ENCODE data around the gene PHB1.
"Not testable (repeated sequence)": the region's sequence is repeated elsewhere in the genome, so short reads cannot be mapped to it uniquely, and the experiment has no call there.

The PHB1 gene

DNA sequence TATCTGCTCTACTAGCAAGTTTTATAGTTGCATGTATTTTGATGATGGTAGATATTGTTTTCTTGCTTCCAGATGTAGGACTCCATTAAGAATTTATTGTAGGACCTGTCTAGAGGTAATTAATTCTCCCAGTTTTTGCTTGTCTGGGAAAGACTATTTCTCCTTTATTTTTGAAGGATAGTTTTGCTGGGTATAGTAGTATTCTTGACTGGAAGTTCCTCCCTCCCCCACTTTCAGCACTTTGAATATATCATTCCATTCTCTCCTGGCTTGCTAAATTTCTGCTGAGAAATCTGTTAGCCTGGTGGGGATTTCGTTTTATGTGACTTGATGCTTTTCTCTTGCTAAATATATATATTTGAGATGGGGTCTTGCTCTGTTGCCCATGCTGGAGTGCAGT is 8.0 kb upstream of the PHB1 start:
- Histone ChIP-seq H3K27me3 (ENCODE audit: low read depth, low read length) (no peaks in the 10 kb centered on the region), H3K4me1 (ENCODE audit: control insufficient read depth in 1 of 2, insufficient read depth in 2 of 2, low read length in 2 of 2) (no peaks in the 10 kb centered on the region), H3K9me3 (ENCODE audit: control insufficient read depth in 1 of 2, low read length in 2 of 2) (peaks cover 4 to 5% of the 10 kb centered on the region in 2 donors), H3K27ac (ENCODE audit: low read length) (no peak overlapping the region), H3K4me3 (ENCODE audit: low read depth in 1 of 2, low read length in 2 of 2) (no peak overlapping the region), H3K36me3 (ENCODE audit: control insufficient read depth in 1 of 2, insufficient read depth in 2 of 2, low read length in 2 of 2) (no peaks in the 10 kb centered on the region)

DNA sequence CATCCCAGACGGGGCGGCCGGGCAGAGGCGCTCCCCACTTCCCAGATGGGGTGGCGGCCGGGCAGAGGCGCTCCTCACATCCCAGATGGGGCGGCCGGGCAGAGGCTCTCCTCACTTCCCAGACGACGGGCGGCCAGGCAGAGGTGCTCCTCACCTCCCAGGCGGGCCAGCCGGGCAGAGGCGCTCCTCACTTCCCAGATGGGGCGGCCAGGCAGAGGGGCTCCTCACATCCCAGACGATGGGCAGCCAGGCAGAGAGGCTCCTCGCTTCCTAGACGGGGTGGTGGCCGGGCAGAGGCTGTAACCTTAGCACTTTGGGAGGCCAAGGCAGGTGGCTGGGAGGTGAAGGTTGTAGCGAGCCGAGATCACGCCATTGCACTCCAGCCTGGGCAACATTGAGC is 5.1 kb upstream of the PHB1 start:
- not testable (repeated sequence) for H3K4me3 ChIP-seq (ENCODE audit: low read depth in 1 of 2, low read length in 2 of 2); H3K36me3 ChIP-seq (ENCODE audit: control insufficient read depth in 1 of 2, insufficient read depth in 2 of 2, low read length in 2 of 2); H3K27me3 ChIP-seq (ENCODE audit: low read depth, low read length); H3K9me3 ChIP-seq (ENCODE audit: control insufficient read depth in 1 of 2, low read length in 2 of 2); H3K4me1 ChIP-seq (ENCODE audit: control insufficient read depth in 1 of 2, insufficient read depth in 2 of 2, low read length in 2 of 2); H3K27ac ChIP-seq (ENCODE audit: low read length)

DNA sequence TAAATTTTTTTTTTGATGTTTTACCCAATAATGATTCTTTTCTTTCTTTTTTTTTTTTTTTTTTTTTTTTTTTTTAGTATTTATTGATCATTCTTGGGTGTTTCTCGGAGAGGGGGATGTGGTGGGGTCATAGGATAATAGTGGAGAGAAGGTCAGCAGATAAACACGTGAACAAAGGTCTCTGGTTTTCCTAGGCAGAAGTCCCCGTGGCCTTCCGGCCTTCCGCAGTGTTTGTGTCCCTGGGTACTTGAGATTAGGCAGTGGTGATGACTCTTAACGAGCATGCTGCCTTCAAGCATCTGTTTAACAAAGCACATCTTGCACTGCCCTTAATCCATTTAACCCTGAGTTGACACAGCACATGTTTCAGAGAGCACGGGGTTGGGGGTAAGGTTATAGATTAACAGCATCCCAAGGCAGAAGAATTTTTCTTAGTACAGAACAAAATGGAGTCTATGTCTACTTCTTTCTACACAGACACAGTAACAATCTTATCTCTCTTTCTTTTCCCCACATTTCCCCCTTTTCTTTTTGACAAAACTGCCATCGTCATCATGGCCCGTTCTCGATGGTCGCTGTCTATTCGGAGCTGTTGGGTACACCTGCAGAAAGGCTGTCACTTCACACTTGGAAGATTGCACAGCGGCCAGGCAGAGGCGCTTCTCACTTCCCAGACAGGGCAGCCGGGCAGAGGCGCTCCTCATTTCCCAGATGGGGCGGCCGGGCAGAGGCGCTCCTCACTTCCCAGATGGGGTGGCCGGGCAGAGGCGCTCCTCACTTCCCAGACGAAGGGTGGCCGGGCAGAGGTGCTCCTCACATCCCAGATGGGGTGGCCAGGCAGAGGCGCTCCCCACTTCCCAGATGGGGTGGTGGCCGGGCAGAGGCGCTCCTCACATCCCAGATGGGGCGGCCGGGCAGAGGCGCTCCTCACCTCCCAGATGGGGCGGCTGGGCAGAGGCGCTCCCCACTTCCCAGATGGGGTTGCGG is 4.4 kb upstream of the PHB1 start:
- H3K36me3 ChIP-seq (ENCODE audit: control insufficient read depth in 1 of 2, insufficient read depth in 2 of 2, low read length in 2 of 2); H3K27ac ChIP-seq (ENCODE audit: low read length); H3K27me3 ChIP-seq (ENCODE audit: low read depth, low read length); H3K9me3 ChIP-seq (ENCODE audit: control insufficient read depth in 1 of 2, low read length in 2 of 2); H3K4me3 ChIP-seq (ENCODE audit: low read depth in 1 of 2, low read length in 2 of 2); H3K4me1 ChIP-seq (ENCODE audit: control insufficient read depth in 1 of 2, insufficient read depth in 2 of 2, low read length in 2 of 2): not testable (repeated sequence)

DNA sequence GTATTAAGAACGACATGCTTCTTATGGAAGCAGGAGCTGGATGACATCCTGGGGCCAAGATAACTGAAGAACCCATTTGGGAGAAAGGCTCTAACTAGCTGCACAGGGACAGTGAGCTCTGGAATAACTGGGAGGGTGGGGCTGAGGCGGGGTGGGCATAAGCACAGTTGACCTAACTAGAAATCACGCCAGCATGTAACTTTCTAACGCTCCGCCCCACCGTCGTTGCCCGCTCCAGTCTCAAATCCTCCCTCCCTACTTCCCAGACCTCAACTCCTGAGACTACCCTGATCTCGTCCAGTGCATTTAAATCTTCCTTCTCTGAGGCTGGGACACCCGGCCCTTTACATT is 436 bp downstream of the PHB1 start:
- Histone ChIP-seq H3K4me3 (ENCODE audit: low read depth in 1 of 2, low read length in 2 of 2) (peak overlapping the region; percentile 99), H3K27me3 (ENCODE audit: low read depth, low read length) (no peaks in the 10 kb centered on the region), H3K36me3 (ENCODE audit: control insufficient read depth in 1 of 2, insufficient read depth in 2 of 2, low read length in 2 of 2) (peaks cover 15 to 39% of the 10 kb centered on the region in 2 donors), H3K4me1 (ENCODE audit: control insufficient read depth in 1 of 2, insufficient read depth in 2 of 2, low read length in 2 of 2) (peaks cover 6 to 18% of the 10 kb centered on the region in 2 donors), H3K27ac (ENCODE audit: low read length) (peak overlapping the region; percentile 82), H3K9me3 (ENCODE audit: control insufficient read depth in 1 of 2, low read length in 2 of 2) (no peaks in the 10 kb centered on the region)

DNA sequence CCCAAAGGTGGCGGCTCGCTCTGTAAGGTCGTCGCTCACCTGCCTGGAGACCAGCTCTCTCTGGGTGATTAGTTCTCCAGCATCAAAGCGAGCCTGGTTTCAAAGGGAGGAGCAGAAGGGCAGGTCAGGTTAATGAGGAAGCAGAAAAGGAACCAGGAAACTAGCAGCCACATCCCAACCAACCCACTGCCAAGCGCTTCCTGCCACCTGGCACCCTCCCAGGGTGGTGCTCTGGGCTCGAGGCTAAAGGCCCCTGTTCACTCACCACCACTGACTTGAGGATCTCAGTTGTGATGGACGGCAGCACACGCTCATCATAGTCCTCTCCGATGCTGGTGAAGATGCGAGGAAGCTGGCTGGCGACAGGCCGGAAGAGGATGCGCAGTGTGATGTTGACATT is 5.6 kb downstream of the PHB1 start:
- H3K27ac ChIP-seq (ENCODE audit: low read length), result no peak overlapping the region
- peaks cover 10 to 16% of the 10 kb centered on the region in 2 donors for H3K4me1 ChIP-seq (ENCODE audit: control insufficient read depth in 1 of 2, insufficient read depth in 2 of 2, low read length in 2 of 2)
- H3K4me3 ChIP-seq (ENCODE audit: low read depth in 1 of 2, low read length in 2 of 2), result no peak overlapping the region
- no peaks in the 10 kb centered on the region for H3K9me3 ChIP-seq (ENCODE audit: control insufficient read depth in 1 of 2, low read length in 2 of 2)
- H3K27me3 ChIP-seq (ENCODE audit: low read depth, low read length), result no peaks in the 10 kb centered on the region
- H3K36me3 ChIP-seq (ENCODE audit: control insufficient read depth in 1 of 2, insufficient read depth in 2 of 2, low read length in 2 of 2), result peaks cover 61 to 90% of the 10 kb centered on the region in 2 donors

DNA sequence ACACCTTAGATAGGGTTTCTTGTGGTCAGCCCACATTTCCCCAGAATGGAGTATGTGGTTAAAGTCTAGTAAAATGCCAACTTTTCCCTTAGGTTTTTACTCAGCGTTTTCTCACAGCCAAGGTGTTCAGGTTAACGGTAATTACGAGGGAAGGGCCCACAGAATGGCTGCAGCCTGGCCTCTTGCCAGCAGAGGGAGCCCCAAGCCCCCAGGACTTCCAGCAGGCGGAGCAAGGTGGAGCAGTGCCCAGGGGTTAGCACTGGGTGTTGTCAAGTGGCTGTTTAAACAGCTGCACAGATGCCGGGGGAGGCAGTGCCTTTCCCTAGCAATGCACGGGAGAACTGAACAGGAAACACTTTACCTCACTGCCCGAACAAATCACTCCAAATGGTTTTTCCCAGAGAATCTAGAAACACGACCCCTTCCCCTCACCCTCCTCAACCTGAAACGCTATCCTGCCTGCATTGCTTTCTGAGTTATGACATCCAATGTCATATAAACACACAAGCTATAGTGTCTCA is 6.6 kb downstream of the PHB1 start:
- Histone ChIP-seq H3K36me3 (ENCODE audit: control insufficient read depth in 1 of 2, insufficient read depth in 2 of 2, low read length in 2 of 2) (peaks cover 65 to 92% of the 10 kb centered on the region in 2 donors), H3K4me3 (ENCODE audit: low read depth in 1 of 2, low read length in 2 of 2) (no peak overlapping the region), H3K4me1 (ENCODE audit: control insufficient read depth in 1 of 2, insufficient read depth in 2 of 2, low read length in 2 of 2) (peaks cover 4 to 8% of the 10 kb centered on the region in 2 donors), H3K9me3 (ENCODE audit: control insufficient read depth in 1 of 2, low read length in 2 of 2) (no peaks in the 10 kb centered on the region), H3K27me3 (ENCODE audit: low read depth, low read length) (no peaks in the 10 kb centered on the region), H3K27ac (ENCODE audit: low read length) (peak overlapping the region; percentile 14)

DNA sequence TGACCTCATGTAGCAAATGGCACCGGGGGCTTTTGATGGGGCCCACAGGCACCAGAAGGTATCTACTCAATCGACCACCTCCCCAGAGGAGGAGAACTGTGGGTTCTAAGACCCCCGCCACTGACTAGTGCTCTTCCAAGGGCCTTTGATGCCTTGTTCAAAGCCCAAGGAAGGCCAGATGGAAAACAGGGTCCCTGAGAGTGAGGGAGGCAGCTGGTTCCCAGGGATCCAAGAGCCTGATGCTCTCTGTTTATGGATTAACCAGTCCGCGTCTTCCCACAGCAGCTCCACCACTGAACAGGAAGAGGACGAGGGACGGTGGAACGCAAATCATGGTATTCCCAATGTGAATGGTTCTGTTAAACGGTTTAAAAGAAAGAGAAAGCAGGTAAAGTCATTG is 7.6 kb downstream of the PHB1 start:
- Histone ChIP-seq H3K27ac (ENCODE audit: low read length) (no peak overlapping the region), H3K9me3 (ENCODE audit: control insufficient read depth in 1 of 2, low read length in 2 of 2) (no peaks in the 10 kb centered on the region), H3K36me3 (ENCODE audit: control insufficient read depth in 1 of 2, insufficient read depth in 2 of 2, low read length in 2 of 2) (peaks cover 65 to 88% of the 10 kb centered on the region in 2 donors)

DNA sequence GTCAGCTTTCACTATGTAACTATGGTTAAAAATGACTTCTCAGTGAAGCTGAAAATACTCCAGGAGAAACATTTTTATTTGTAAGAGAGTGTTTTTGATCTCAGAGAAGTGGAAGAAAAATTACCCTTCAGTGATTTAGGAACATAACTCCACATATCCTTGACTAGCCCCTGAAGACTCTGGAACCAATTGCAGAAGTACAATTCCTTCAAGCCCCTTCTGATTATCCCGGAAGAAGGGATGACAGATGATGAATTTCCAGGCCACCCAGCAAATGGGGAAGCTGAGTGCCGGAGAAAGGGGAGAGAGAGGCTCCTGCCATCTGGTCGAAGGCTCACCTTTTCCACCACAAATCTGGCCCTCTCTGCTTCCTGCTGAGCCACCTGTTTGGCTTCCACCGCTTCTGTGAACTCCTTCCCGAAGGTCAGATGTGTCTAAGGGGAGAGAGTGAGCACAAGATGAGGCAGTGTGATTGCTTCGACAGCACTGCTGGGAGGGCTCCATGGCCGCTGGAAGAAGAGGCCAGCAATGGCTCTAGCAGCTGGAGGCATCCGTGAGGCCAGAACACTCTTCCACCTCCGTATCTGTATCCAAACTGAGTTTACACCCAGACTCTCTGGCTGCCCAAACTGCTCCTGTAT is 8.1 kb downstream of the PHB1 start:
- H3K4me3 ChIP-seq (ENCODE audit: low read depth in 1 of 2, low read length in 2 of 2), result no peak overlapping the region
- H3K27me3 ChIP-seq (ENCODE audit: low read depth, low read length), result no peaks in the 10 kb centered on the region
- H3K36me3 ChIP-seq (ENCODE audit: control insufficient read depth in 1 of 2, insufficient read depth in 2 of 2, low read length in 2 of 2), result peaks cover 64 to 83% of the 10 kb centered on the region in 2 donors
- H3K4me1 ChIP-seq (ENCODE audit: control insufficient read depth in 1 of 2, insufficient read depth in 2 of 2, low read length in 2 of 2), result peaks cover 4 to 8% of the 10 kb centered on the region in 2 donors
- H3K9me3 ChIP-seq (ENCODE audit: control insufficient read depth in 1 of 2, low read length in 2 of 2), result no peaks in the 10 kb centered on the region
- H3K27ac ChIP-seq (ENCODE audit: low read length), result no peak overlapping the region

More for the DNA sequence above, 7.6 kb downstream of the PHB1 start:
- H3K4me1 ChIP-seq (ENCODE audit: control insufficient read depth in 1 of 2, insufficient read depth in 2 of 2, low read length in 2 of 2), result peaks cover 4 to 8% of the 10 kb centered on the region in 2 donors
- H3K27me3 ChIP-seq (ENCODE audit: low read depth, low read length), result no peaks in the 10 kb centered on the region
- no peak overlapping the region for H3K4me3 ChIP-seq (ENCODE audit: low read depth in 1 of 2, low read length in 2 of 2)

DNA sequence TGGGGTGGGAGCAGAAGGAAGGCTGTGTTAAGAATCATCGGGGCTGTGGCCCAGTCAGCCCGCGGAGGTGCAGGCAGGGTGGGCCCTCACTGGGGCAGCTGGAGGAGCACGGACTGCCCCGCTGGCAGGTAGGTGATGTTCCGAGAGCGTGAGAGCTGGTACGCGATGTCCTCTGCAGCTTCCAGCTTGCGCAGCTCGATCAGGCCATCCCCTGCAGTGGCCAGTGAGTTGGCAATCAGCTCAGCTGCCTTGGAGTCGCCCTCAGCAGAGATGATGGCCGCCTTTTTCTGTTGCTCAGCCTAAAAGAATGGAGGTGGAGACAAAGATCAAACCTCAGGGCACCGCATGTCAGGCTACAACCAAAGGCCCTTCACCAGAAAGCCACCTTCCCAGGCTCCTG is 9.8 kb downstream of the PHB1 start:
- Histone ChIP-seq H3K4me3 (ENCODE audit: low read depth in 1 of 2, low read length in 2 of 2) (no peak overlapping the region), H3K27ac (ENCODE audit: low read length) (no peak overlapping the region), H3K4me1 (ENCODE audit: control insufficient read depth in 1 of 2, insufficient read depth in 2 of 2, low read length in 2 of 2) (peaks cover 4 to 10% of the 10 kb centered on the region in 2 donors), H3K36me3 (ENCODE audit: control insufficient read depth in 1 of 2, insufficient read depth in 2 of 2, low read length in 2 of 2) (peaks cover 51 to 67% of the 10 kb centered on the region in 2 donors), H3K27me3 (ENCODE audit: low read depth, low read length) (no peaks in the 10 kb centered on the region), H3K9me3 (ENCODE audit: control insufficient read depth in 1 of 2, low read length in 2 of 2) (no peaks in the 10 kb centered on the region)

DNA sequence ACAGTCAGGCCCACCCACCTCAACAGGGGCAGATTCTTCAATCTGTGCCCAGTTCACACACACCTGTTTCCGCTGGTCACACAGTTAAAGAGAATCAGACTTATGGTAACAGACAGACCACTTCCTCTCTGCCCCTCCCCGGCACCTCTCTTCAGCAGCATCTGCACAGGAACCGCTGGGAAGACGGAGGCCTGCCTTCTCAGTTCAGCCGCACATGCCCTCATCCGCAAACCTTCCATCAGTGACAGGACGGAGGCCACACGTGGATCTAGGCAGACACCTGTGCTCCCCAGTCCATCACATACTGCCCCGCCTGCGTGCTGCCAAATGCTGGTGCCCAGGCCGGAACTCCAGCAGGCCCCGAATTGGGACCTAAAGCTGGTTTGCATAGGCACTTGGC is 10.3 kb downstream of the PHB1 start:
- H3K4me3 ChIP-seq (ENCODE audit: low read depth in 1 of 2, low read length in 2 of 2), result no peak overlapping the region
- no peaks in the 10 kb centered on the region for H3K9me3 ChIP-seq (ENCODE audit: control insufficient read depth in 1 of 2, low read length in 2 of 2)
- H3K36me3 ChIP-seq (ENCODE audit: control insufficient read depth in 1 of 2, insufficient read depth in 2 of 2, low read length in 2 of 2), result peaks cover 50 to 62% of the 10 kb centered on the region in 2 donors
- H3K27me3 ChIP-seq (ENCODE audit: low read depth, low read length), result no peaks in the 10 kb centered on the region
- H3K4me1 ChIP-seq (ENCODE audit: control insufficient read depth in 1 of 2, insufficient read depth in 2 of 2, low read length in 2 of 2), result peaks cover 4 to 15% of the 10 kb centered on the region in 2 donors
- H3K27ac ChIP-seq (ENCODE audit: low read length), result no peak overlapping the region

DNA sequence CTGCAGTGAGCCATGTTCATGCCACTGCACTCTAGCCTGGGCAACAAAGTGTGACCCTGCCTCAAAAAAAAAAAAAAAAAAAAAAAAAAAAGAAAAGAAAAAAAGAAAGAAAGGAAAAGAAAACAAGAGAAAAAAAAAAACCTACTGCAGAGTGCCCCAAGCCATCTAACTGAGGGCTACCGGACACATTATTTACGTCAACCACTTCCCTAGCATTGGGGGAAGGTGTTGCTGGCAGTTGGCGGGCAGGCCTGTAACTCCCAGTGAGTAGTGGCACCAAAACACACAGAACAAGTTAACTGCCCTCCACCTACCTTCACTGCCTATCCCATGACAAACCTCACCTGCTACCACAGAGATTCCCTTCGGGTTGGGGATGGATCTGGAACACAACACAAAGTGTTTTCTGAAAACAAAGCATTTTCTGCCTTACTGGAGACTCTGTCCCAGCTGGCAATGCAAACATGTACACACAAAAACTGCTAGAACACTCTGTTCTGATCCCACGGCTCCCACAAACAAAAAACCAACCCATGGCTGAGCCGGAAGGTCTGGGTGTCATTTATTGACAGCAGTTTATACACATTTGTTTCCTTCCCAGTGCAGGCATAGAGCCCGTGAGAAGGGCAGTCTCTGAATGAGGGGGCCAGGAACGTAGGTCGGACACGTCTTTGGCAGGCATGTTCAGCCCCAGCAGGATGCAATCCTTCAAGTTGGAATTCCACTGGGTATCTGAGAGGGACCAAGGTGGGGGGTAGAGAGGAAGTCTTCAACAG is 11.0 kb downstream of the PHB1 start:
- no peaks in the 10 kb centered on the region for H3K27me3 ChIP-seq (ENCODE audit: low read depth, low read length)
- no peak overlapping the region for H3K4me3 ChIP-seq (ENCODE audit: low read depth in 1 of 2, low read length in 2 of 2)
- peaks cover 4 to 15% of the 10 kb centered on the region in 2 donors for H3K4me1 ChIP-seq (ENCODE audit: control insufficient read depth in 1 of 2, insufficient read depth in 2 of 2, low read length in 2 of 2)
- H3K36me3 ChIP-seq (ENCODE audit: control insufficient read depth in 1 of 2, insufficient read depth in 2 of 2, low read length in 2 of 2), result peaks cover 45 to 55% of the 10 kb centered on the region in 2 donors
- H3K27ac ChIP-seq (ENCODE audit: low read length), result no peak overlapping the region
- H3K9me3 ChIP-seq (ENCODE audit: control insufficient read depth in 1 of 2, low read length in 2 of 2), result no peaks in the 10 kb centered on the region

All from muscle layer of duodenum (tissue), 2 donors.